Endothelial cell of umbilical vein (primary cell): ENCODE results near the gene IFT27. TPM values are rescaled to one million over a fixed set of nuclear protein-coding genes. Genes with fewer than 3 reads are reported as not detected.

Experiments used
- BruUV-seq: library from RNA; stranded (reverse); fragments of 400-500 nt; replicated peaks from 2 replicates; lab custom pipeline; 2021; lab: Mats Ljungman, UMichigan
- CTCF ChIA-PET: fragments of 300-600, 350-600 bp; sonication (Branson Sonifier 250); formaldehyde crosslinking; loops from one replicate; lab custom pipeline; 2021; ENCODE audit warnings: antibody characterized with exemption, inconsistent platforms; lab: Charles Lee
- POLR2A ChIA-PET: fragments of 300-600, 350-600 bp; sonication (Branson Sonifier 250); formaldehyde crosslinking; loops from one replicate; lab custom pipeline; 2021; ENCODE audit warnings: antibody characterized with exemption, inconsistent platforms; lab: Charles Lee
- DNase-seq: peaks from one replicate; pipeline ENCODE4 v3.0.0-alpha.2; 2011; ENCODE audit warnings: low read depth, low spot score
- FAIRE-seq: peaks from 2 replicates; lab custom pipeline; 2011; peaks lifted over from hg19 to GRCh38; lab: Jason Lieb, UNC
- H2AFZ ChIP-seq: 2 replicates; pipeline ENCODE4 v1.6.0; 2012; ENCODE audit warnings: low read depth, low read length, control low read depth, inconsistent platforms
- H3K27ac ChIP-seq: 2 replicates; pipeline ENCODE4 v1.5.1; 2011; ENCODE audit warnings: low read depth, mild to moderate bottlenecking, control low read depth, low read length, moderate library complexity; ENCODE audit not compliant: insufficient read depth
- H3K27me3 ChIP-seq, 2 experiments: 2 replicates each; pipeline versions ENCODE4 v1.6.0 to v1.6.1; 2011; ENCODE audit warnings: low read length in 2 of 2, mixed read lengths in 1 of 2; ENCODE audit not compliant: control insufficient read depth in 2 of 2, insufficient read depth in 2 of 2
- H3K36me3 ChIP-seq, 2 experiments: 2 replicates in 1 of 2; 3 replicates in 1 of 2; pipeline ENCODE4 v1.5.1; 2011; ENCODE audit warnings: low read length in 2 of 2, mild to moderate bottlenecking in 1 of 2, moderate library complexity in 1 of 2; ENCODE audit not compliant: control insufficient read depth in 2 of 2, insufficient read depth in 2 of 2; ENCODE audit errors: extremely low read depth in 1 of 2
- H3K4me1 ChIP-seq: 3 replicates; pipeline ENCODE4 v1.5.1; 2011; ENCODE audit warnings: mild to moderate bottlenecking, low read length; ENCODE audit not compliant: control insufficient read depth, insufficient read depth; ENCODE audit errors: extremely low read depth
- H3K4me2 ChIP-seq: 2 replicates; pipeline ENCODE4 v1.6.1; 2011; ENCODE audit warnings: low read length, control low read depth, mixed read lengths; ENCODE audit not compliant: insufficient read depth
- H3K4me3 ChIP-seq, 3 experiments: fragments of 200-600 bp in 1 of 3; sonication (generic), shearing (Covaris generic) in 1 of 3; replicated peaks in 1 of 3; 2 replicates each; pipeline ENCODE4 v1.5.1; 2011 to 2016; ENCODE audit warnings: control low read depth in 3 of 3, low read length in 3 of 3, mild to moderate bottlenecking in 2 of 3, inconsistent platforms in 1 of 3, low read depth in 1 of 3, moderate library complexity in 1 of 3; ENCODE audit not compliant: insufficient read depth in 1 of 3
- H3K79me2 ChIP-seq: 2 replicates; pipeline ENCODE4 v1.6.0; 2012; ENCODE audit warnings: low read length, inconsistent platforms; ENCODE audit not compliant: control insufficient read depth, insufficient read depth
- H3K9ac ChIP-seq: replicated peaks from 2 replicates; pipeline ENCODE3; 2011; ENCODE audit warnings: low read length, control low read depth; ENCODE audit not compliant: insufficient read depth; ENCODE audit errors: extremely low read depth
- H3K9me1 ChIP-seq: replicated peaks from 3 replicates; pipeline ENCODE4 v1.6.0; 2011; ENCODE audit warnings: mild to moderate bottlenecking, low read length; ENCODE audit not compliant: control insufficient read depth, insufficient read depth; ENCODE audit errors: extremely low read depth
- H3K9me3 ChIP-seq: replicated peaks from 2 replicates; pipeline ENCODE4 v1.5.1; 2012; ENCODE audit warnings: low read length, inconsistent platforms; ENCODE audit not compliant: control insufficient read depth, insufficient read depth
- H4K20me1 ChIP-seq: replicated peaks from 2 replicates; pipeline ENCODE3; 2011; ENCODE audit warnings: mild to moderate bottlenecking, low read length; ENCODE audit not compliant: control insufficient read depth, insufficient read depth; ENCODE audit errors: extremely low read depth
- CTCF ChIP-seq, 2 donors: IDR thresholded peaks; 1 replicate in 1 of 2; 2 replicates in 1 of 2; pipeline ENCODE4 v1.5.1; 2011; ENCODE audit warnings: low read length in 2 of 2, mild to moderate bottlenecking in 2 of 2, moderate library complexity in 2 of 2, control low read depth in 1 of 2, inconsistent platforms in 1 of 2, low read depth in 1 of 2; ENCODE audit not compliant: insufficient read depth in 1 of 2; ENCODE audit errors: extremely low read depth in 1 of 2
- EZH2 ChIP-seq: IDR thresholded peaks from 2 replicates; pipeline ENCODE4 v1.6.1; 2012; ENCODE audit warnings: borderline replicate concordance, low read depth, mild to moderate bottlenecking, moderate library complexity, low read length, inconsistent platforms; ENCODE audit not compliant: severe bottlenecking
- FOS ChIP-seq: IDR thresholded peaks from 2 replicates; pipeline ENCODE4 v1.6.1; 2011; ENCODE audit warnings: mild to moderate bottlenecking, low read length, moderate library complexity, borderline replicate concordance; ENCODE audit not compliant: insufficient read depth
- GATA2 ChIP-seq: IDR thresholded peaks from 2 replicates; pipeline ENCODE4 v1.7.0; 2011; ENCODE audit warnings: low read depth, mild to moderate bottlenecking, moderate library complexity, mixed read lengths, low read length; ENCODE audit not compliant: insufficient read length, insufficient read depth
- JUN ChIP-seq: IDR thresholded peaks from 2 replicates; pipeline ENCODE4 v1.6.1; 2011; ENCODE audit warnings: borderline replicate concordance, low read depth; ENCODE audit not compliant: insufficient read length, insufficient read depth
- MAX ChIP-seq: IDR thresholded peaks from 2 replicates; pipeline ENCODE4 v1.6.1; 2011; ENCODE audit not compliant: insufficient read depth, insufficient read length
- MYC ChIP-seq: IDR thresholded peaks from one replicate; pipeline ENCODE4 v1.6.1; 2011; ENCODE audit warnings: mild to moderate bottlenecking, low read depth, low read length
- POLR2A ChIP-seq: IDR thresholded peaks from 2 replicates; pipeline ENCODE4 v1.6.1; 2012; ENCODE audit warnings: low read depth, mild to moderate bottlenecking, control low read depth, low read length
- POLR2AphosphoS5 ChIP-seq: IDR thresholded peaks from 2 replicates; pipeline ENCODE4 v1.6.1; 2012; ENCODE audit warnings: low read depth, mild to moderate bottlenecking, control low read depth, low read length, moderate library complexity; ENCODE audit not compliant: insufficient read depth
- dilution Hi-C: fragments of 300-500 bp; cut with MboI; formaldehyde crosslinking; loops from one replicate; pipeline ENCODE4 v1.15.0; 2019; ENCODE audit warnings: low sequenced_read_pairs; ENCODE audit not compliant: extremely low pct_ligation_motif_present
- intact Hi-C: fragments of 100-400 bp; cut with micrococcal nuclease; formaldehyde crosslinking; loops from one replicate; pipeline ENCODE4 v1.10.0; 2022
- polyA plus RNA-seq, 4 experiments: library from polyadenylated mRNA; depleted of rRNA in 3 of 4; stranded (reverse) in 3 of 4; unstranded in 1 of 4; fragments of >200 nt; gene quantifications; 2 replicates each; pipeline versions ENCODE4 v1.2.1 to v1.2.3, GENCODE V29; 2011 to 2012; ENCODE audit warnings: missing spikeins in 1 of 4
- total RNA-seq: library from RNA; stranded (reverse); gene quantifications from 2 replicates; pipeline ENCODE4 v1.2.3, GENCODE V29; 2021

Gene IFT27
- total and polyA plus RNA-seq, 2 donors (not counting 3 experiments of a cell fraction or from before 2014, with no cell fraction given) = 29.9 to 33.7 TPM

- dilution Hi-C loops (no loop called here), intact Hi-C loops (no loop called here)
- FAIRE-seq = no peak
- DNase-seq = no peak
- POLR2A ChIA-PET = no interaction called here
- H4K20me1 ChIP-seq = no peaks in the 10 kb centered on the region
- no peaks in the 10 kb centered on the region for H3K79me2 ChIP-seq
- no peak overlapping the region for H3K4me3 ChIP-seq
- CTCF ChIA-PET = no interaction called here
- H3K4me1 ChIP-seq = no peaks in the 10 kb centered on the region
- H3K9me1 ChIP-seq = no peaks in the 10 kb centered on the region
- H3K4me2 ChIP-seq = no peak overlapping the region
- peaks cover 0 to 3% of the 10 kb centered on the region in 2 experiments for H3K27me3 ChIP-seq
- H3K9ac ChIP-seq = no peak overlapping the region
- no peaks in the 10 kb centered on the region for H3K9me3 ChIP-seq
- no TSS peak for BruUV-seq
- TF ChIP-seq POLR2AphosphoS5 (no peak), EZH2 (no peak), CTCF (IDR thresholded peaks at IDR 0.05; ENCODE audit: extremely low read depth in 1 of 2, insufficient read depth in 1 of 2, low read depth in 1 of 2, low read length in 2 of 2) (no peak), JUN (no peak), MAX (no peak), MYC (no peak), POLR2A (no peak), FOS (no peak), GATA2 (no peak)
- no peak overlapping the region for H3K27ac ChIP-seq
- no peak overlapping the region for H2AFZ ChIP-seq
- no peaks in the 10 kb centered on the region for H3K36me3 ChIP-seq
These were observed 45.6 kb downstream of the IFT27 start for GRCh38 chr22:36730176-36730858.
